Stimulated activated CD8-positive, alpha-beta memory T cell treated with anti-CD3 and anti-CD28 coated beads, Interleukin-12 subunit alpha, Interleukin-12 subunit beta, amount 100 ng/mL, for 24 hours (primary cell): Measurements from ENCODE around the gene NKX6-2.

Source experiments
- DNase-seq: peaks from one replicate; pipeline ENCODE4 v3.0.0-alpha.2; 2020; ENCODE audit errors: extremely low read depth

The NKX6-2 gene

GRCh38 chr10:132813001-132813401 is 27.1 kb upstream of the NKX6-2 start:
- no peak for DNase-seq

- no peak for DNase-seq
These were observed 26.6 kb upstream of the NKX6-2 start for GRCh38 chr10:132812520-132812919.

- DNase-seq = no peak
These were observed 26.0 kb upstream of the NKX6-2 start for GRCh38 chr10:132811891-132812481.

GRCh38 chr10:132810807-132811700 is 25.1 kb upstream of the NKX6-2 start:
- no peak for DNase-seq

- DNase-seq = no peak
These were observed 24.3 kb upstream of the NKX6-2 start for GRCh38 chr10:132810141-132810806.

GRCh38 chr10:132809232-132810140 is 23.5 kb upstream of the NKX6-2 start:
- no peak for DNase-seq

- no peak for DNase-seq
These were observed 22.7 kb upstream of the NKX6-2 start for GRCh38 chr10:132808383-132809231.

GRCh38 chr10:132807621-132808049 is 21.7 kb upstream of the NKX6-2 start:
- DNase-seq = no peak

GRCh38 chr10:132806561-132807003 is 20.6 kb upstream of the NKX6-2 start:
- DNase-seq = no peak

GRCh38 chr10:132806110-132806509 is 20.2 kb upstream of the NKX6-2 start:
- no peak for DNase-seq

GRCh38 chr10:132805599-132805998 is 19.7 kb upstream of the NKX6-2 start:
- DNase-seq = no peak

GRCh38 chr10:132804785-132805426 is 19.0 kb upstream of the NKX6-2 start:
- DNase-seq = no peak

GRCh38 chr10:132804287-132804686 is 18.3 kb upstream of the NKX6-2 start:
- DNase-seq = no peak

- DNase-seq = no peak
These were observed 17.7 kb upstream of the NKX6-2 start for GRCh38 chr10:132803416-132804210.

GRCh38 chr10:132802694-132803320 is 16.9 kb upstream of the NKX6-2 start:
- DNase-seq = no peak

- DNase-seq = no peak
These were observed 16.1 kb upstream of the NKX6-2 start for GRCh38 chr10:132802048-132802447.

- no peak for DNase-seq
These were observed 13.9 kb upstream of the NKX6-2 start for GRCh38 chr10:132799865-132800264.

GRCh38 chr10:132798876-132799275 is 12.9 kb upstream of the NKX6-2 start:
- no peak for DNase-seq

- DNase-seq = no peak
These were observed 12.5 kb upstream of the NKX6-2 start for GRCh38 chr10:132798403-132798802.
